Lung (tissue), 12 donors: ENCODE measurements around the gene TMED8. TPM values are rescaled to one million over a fixed set of nuclear protein-coding genes. Genes with fewer than 3 reads are reported as not detected.

Experiments
- ATAC-seq: fragments of 200-7000 bp; cut with Tn5 transposase; one replicate; pipeline ENCODE4 v1.9.1; 2020; ENCODE audit warnings: moderate number of reproducible peaks; ENCODE audit not compliant: insufficient read depth, low FRiP score
- DNase-seq, 3 donors: peaks; one replicate each; pipeline ENCODE4 v3.0.0-alpha.2; 2013 to 2017
- H3K27ac ChIP-seq, 2 donors: one replicate each; pipeline ENCODE4 v1.5.1; 2013; ENCODE audit warnings: mild to moderate bottlenecking in 2 of 2, moderate library complexity in 2 of 2, control low read depth in 1 of 2, inconsistent platforms in 1 of 2, low read depth in 1 of 2, low read length in 1 of 2
- H3K27me3 ChIP-seq, 3 donors: one replicate each; pipeline ENCODE4 v1.5.1; 2013; ENCODE audit warnings: low read length in 2 of 3; ENCODE audit not compliant: control insufficient read depth in 3 of 3, insufficient read depth in 3 of 3
- H3K36me3 ChIP-seq, 4 donors: one replicate each; pipeline ENCODE4 v1.5.1; 2013; ENCODE audit warnings: low read length in 4 of 4, mild to moderate bottlenecking in 1 of 4, moderate library complexity in 1 of 4; ENCODE audit not compliant: control insufficient read depth in 4 of 4, insufficient read depth in 4 of 4
- H3K4me1 ChIP-seq, 5 donors: one replicate each; pipeline ENCODE4 v1.5.1; 2013; ENCODE audit warnings: low read length in 5 of 5, mild to moderate bottlenecking in 2 of 5, moderate library complexity in 1 of 5; ENCODE audit not compliant: control insufficient read depth in 5 of 5, insufficient read depth in 5 of 5
- H3K4me3 ChIP-seq: one replicate; pipeline ENCODE4 v1.5.1; 2013; ENCODE audit warnings: mild to moderate bottlenecking, control low read depth, moderate library complexity
- H3K9ac ChIP-seq, 2 donors: one replicate each; pipeline ENCODE4 v1.5.1; 2013; ENCODE audit warnings: low read length in 2 of 2, control low read depth in 1 of 2; ENCODE audit not compliant: insufficient read depth in 1 of 2
- H3K9me3 ChIP-seq, 4 donors: one replicate each; pipeline ENCODE4 v1.5.1; 2013; ENCODE audit warnings: low read length in 3 of 4, mild to moderate bottlenecking in 1 of 4, moderate library complexity in 1 of 4; ENCODE audit not compliant: control insufficient read depth in 4 of 4, insufficient read depth in 3 of 4
- WGBS, 2 donors: extraction: QIAGEN DNeasy Blood & Tissue Kit; methylation state at CpG; one replicate each; pipeline ENCODE4 v1.1.7; 2013; 5-methylcytosine and 5-hydroxymethylcytosine counted together
- polyA plus RNA-seq, 2 donors: library from polyadenylated mRNA; stranded (reverse); fragments of 200-250 nt; gene quantifications; one replicate each; pipeline ENCODE4 v1.2.1, GENCODE V29; 2013
- total RNA-seq, 2 donors: library from RNA; depleted of rRNA in 1 of 2; stranded (reverse); fragments of >200 nt in 1 of 2; gene quantifications; one replicate each; pipeline ENCODE4 v1.2.1, GENCODE V29; 2014 to 2021
- TF ChIP-seq, protein P1 (sequence below): IDR thresholded peaks from 2 replicates; pipeline ENCODE4 v1.5.1; 2012; ENCODE audit warnings: mild to moderate bottlenecking; ENCODE audit errors: control extremely low read depth, extremely low read depth
- donor health status: control.
- donor health status: control.
- donor health status: Bipolar disorder and iron deficiency.
- donor health status: healthy.
- donor health status: DM: yes; HTN: yes; CAD: no.

Gene TMED8
- total and polyA plus RNA-seq, 4 donors: 4.0 to 15.4 (median 7.7) TPM

DNA sequence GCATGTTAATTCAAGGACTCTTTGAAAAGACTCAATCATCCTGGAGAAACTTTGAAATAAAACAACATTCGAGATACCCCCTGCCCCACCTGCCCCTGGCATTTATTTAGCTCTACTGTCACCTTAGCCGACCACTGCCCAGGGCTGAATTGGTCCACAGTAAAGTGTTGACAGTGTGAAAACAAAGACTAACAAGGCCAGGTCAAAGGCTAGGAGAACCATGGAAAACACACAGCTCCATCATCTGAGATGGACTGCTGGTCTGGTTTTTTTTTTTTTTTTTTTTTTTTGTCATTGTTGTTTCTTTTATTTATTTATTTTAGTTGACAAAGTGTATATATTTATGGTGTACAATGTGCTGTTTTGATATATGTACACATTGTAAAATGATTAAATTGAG, 30.4 kb downstream of the TMED8 start:
- no peak overlapping the region for H3K9ac ChIP-seq
- peaks cover 2 to 24% (median 14%) of the 10 kb centered on the region in 4 donors for H3K36me3 ChIP-seq
- no peak overlapping the region for H3K4me3 ChIP-seq
- 88 to 89% methylated on average over 2 of the region's 2 CpGs for WGBS, 2 donors
- no peaks in the 10 kb centered on the region for H3K4me1 ChIP-seq
- no peak for ATAC-seq
- no peak overlapping the region for H3K27ac ChIP-seq
- no peak for DNase-seq
- TF ChIP-seq, protein P1, sequence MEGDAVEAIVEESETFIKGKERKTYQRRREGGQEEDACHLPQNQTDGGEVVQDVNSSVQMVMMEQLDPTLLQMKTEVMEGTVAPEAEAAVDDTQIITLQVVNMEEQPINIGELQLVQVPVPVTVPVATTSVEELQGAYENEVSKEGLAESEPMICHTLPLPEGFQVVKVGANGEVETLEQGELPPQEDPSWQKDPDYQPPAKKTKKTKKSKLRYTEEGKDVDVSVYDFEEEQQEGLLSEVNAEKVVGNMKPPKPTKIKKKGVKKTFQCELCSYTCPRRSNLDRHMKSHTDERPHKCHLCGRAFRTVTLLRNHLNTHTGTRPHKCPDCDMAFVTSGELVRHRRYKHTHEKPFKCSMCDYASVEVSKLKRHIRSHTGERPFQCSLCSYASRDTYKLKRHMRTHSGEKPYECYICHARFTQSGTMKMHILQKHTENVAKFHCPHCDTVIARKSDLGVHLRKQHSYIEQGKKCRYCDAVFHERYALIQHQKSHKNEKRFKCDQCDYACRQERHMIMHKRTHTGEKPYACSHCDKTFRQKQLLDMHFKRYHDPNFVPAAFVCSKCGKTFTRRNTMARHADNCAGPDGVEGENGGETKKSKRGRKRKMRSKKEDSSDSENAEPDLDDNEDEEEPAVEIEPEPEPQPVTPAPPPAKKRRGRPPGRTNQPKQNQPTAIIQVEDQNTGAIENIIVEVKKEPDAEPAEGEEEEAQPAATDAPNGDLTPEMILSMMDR: no peak
- H3K27me3 ChIP-seq: no peaks in the 10 kb centered on the region
- H3K9me3 ChIP-seq: no peaks in the 10 kb centered on the region

DNA sequence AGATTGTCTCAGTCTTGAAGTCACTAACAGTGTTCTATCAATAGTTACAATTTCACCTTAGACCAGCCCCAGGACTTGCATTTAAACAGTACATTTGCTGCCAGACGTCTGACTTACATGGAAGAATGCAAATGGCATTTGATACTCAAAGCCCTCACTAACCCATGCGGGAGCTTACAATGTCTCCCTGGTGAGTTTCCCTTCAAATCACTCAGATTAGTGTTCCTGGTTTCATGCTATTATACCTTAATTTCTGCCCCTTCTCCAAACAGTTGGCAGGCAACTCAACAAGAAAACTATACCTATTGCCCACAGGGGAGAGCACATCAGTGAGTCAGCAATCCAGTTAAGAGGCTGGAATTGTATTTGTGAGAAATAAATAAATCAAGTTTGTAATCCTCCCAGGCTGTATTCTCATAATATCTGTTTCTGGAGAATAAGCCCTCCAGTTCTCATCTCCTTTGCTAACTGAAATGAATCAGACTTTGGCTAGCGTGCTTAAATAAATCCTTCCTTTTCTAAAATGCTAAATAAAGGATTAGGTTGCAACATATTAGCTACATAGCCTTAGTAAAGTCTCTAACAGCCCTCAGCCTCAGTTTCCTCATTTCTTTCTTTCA, 32.4 kb downstream of the TMED8 start:
- TF ChIP-seq, protein P1: no peak
- DNase-seq (no peak), ATAC-seq (no peak)
- no peaks in the 10 kb centered on the region for H3K4me1 ChIP-seq
- H3K4me3 ChIP-seq: no peak overlapping the region
- no peaks in the 10 kb centered on the region for H3K9me3 ChIP-seq
- H3K27me3 ChIP-seq: no peaks in the 10 kb centered on the region
- H3K36me3 ChIP-seq: peaks cover 7 to 21% (median 14%) of the 10 kb centered on the region in 4 donors
- H3K27ac ChIP-seq: no peak overlapping the region
- no peak overlapping the region for H3K9ac ChIP-seq
- 88 to 91% methylated on average over 3 of the region's 3 CpGs for WGBS, 2 donors

DNA sequence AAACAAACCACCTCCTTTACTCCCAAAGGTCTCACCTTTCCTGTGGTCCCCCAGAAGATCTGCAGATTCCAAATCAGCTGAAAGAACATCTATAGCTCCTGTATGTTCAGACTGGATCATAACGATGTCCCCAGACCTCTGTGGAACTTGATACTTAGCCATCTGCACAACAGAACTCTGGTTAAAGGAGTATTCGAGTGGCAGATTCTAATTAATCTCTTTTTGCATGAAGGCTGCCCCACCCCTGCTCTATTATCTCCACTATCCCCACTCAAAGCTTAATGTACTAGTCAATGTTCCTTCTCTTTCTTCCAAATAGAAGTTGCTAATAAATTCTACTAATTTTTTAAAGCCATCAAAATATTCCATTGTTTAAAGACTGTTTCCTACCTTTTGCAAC, 33.2 kb downstream of the TMED8 start:
- DNase-seq: no peak
- Histone ChIP-seq H3K4me1 (no peaks in the 10 kb centered on the region), H3K36me3 (peaks cover 6 to 21% (median 14%) of the 10 kb centered on the region in 4 donors), H3K4me3 (no peak overlapping the region), H3K9ac (no peak overlapping the region), H3K27me3 (no peaks in the 10 kb centered on the region), H3K9me3 (no peaks in the 10 kb centered on the region), H3K27ac (no peak overlapping the region)
- 92 to 94% methylated on average over 2 of the region's 2 CpGs for WGBS, 2 donors
- ATAC-seq: no peak
- TF ChIP-seq, protein P1: no peak
